ENCODE data around the gene MED16. TPM values are rescaled to one million over a fixed set of nuclear protein-coding genes. Genes with fewer than 3 reads are reported as not detected.
A peak's percentile ranks its signal among the peaks of the same experiment; 100 is the strongest.

The MED16 gene
- total RNA-seq, 1 experiment from 2014 or later: 83.1 TPM

GRCh38 chr19:844546-844971, 48.4 kb downstream of the MED16 start:
- Histone ChIP-seq H3K23me2 (ENCODE audit: insufficient read length, low read depth, low read length, poor library complexity, severe bottlenecking) (peaks cover 2% of the 10 kb centered on the region), H2BK20ac (ENCODE audit: low read depth, low read length, poor library complexity, severe bottlenecking) (no peak overlapping the region), H2BK12ac (ENCODE audit: insufficient read length, low read depth, low read length) (no peak overlapping the region), H3K9me3 (ENCODE audit: control insufficient read depth, low read depth, low read length) (no peaks in the 10 kb centered on the region), H3K23ac (ENCODE audit: insufficient read length, low read depth, low read length) (no peak overlapping the region), H4K8ac (replicated peaks; ENCODE audit: insufficient read length, low read depth, low read length) (no peak overlapping the region), H2AFZ (ENCODE audit: low read length) (no peak overlapping the region), H3K4ac (ENCODE audit: low read depth, low read length) (no peak overlapping the region), H3K56ac (ENCODE audit: insufficient read length, low read depth, low read length) (no peak overlapping the region), H4K91ac (ENCODE audit: insufficient read length, low read depth, low read length) (no peak overlapping the region), H3K4me1 (ENCODE audit: insufficient read depth, low read length) (no peaks in the 10 kb centered on the region), H4K5ac (ENCODE audit: insufficient read length, low read depth, low read length) (no peak overlapping the region), H4K20me1 (ENCODE audit: control insufficient read depth, insufficient read depth, insufficient read length) (no peaks in the 10 kb centered on the region), H3K27ac (ENCODE audit: insufficient read length, low read depth, low read length) (no peak overlapping the region), H3T11ph (ENCODE audit: low read length) (no peak overlapping the region), H2BK120ac (ENCODE audit: low read depth, low read length, poor library complexity, severe bottlenecking) (no peak overlapping the region), H3K9ac (ENCODE audit: extremely low read depth, insufficient read length, low read length) (no peak overlapping the region), H2AK5ac (ENCODE audit: insufficient read length, low read length) (no peak overlapping the region), H3K79me1 (ENCODE audit: insufficient read depth, low read depth, low read length, poor library complexity, severe bottlenecking) (no peaks in the 10 kb centered on the region), H3K18ac (ENCODE audit: insufficient read length, low read depth, low read length) (no peak overlapping the region), H3K4me2 (ENCODE audit: insufficient read depth, insufficient read length, low read length) (no peak overlapping the region), H2BK15ac (ENCODE audit: low read depth, low read length) (no peak overlapping the region), H3K79me2 (ENCODE audit: insufficient read depth, low read length) (no peaks in the 10 kb centered on the region), H2BK5ac (ENCODE audit: insufficient read length, low read length) (no peak overlapping the region), H3K27me3 (ENCODE audit: insufficient read depth, low read length) (peaks cover 3% of the 10 kb centered on the region; the same call in 1 of the 2 replicates), H3K14ac (ENCODE audit: insufficient read depth, low read length) (no peak overlapping the region)
- H3K27me3 Mint-ChIP-seq (ENCODE audit: low read depth): peaks cover 60% of the 10 kb centered on the region
- H3K27ac Mint-ChIP-seq: no peak overlapping the region
- H3K36me3 Mint-ChIP-seq (ENCODE audit: insufficient read depth in 1 of 3, low read depth in 3 of 3): no peaks in the 10 kb centered on the region; a peak in 1 of 7 replicates
- DNase-seq: no peak
- peaks cover 0 to 4% of the 10 kb centered on the region in 2 experiments; a peak in 2 of 5 replicates for H3K9me3 Mint-ChIP-seq
- H3K4me1 Mint-ChIP-seq: peaks cover 2 to 11% of the 10 kb centered on the region in 2 experiments; a peak in 2 of 4 replicates
- H3K4me3 Mint-ChIP-seq: peak overlapping the region; percentile 23 to 77; a peak in 4 of 5 replicates
- no peak for TF ChIP-seq CTCF (conservative IDR thresholded peaks at IDR 0.05)
- no CpG with 5 or more reads among the region's 11 CpGs for WGBS (ENCODE audit: extremely low coverage, insufficient read length, low lambda C conversion rate)

Measured in H9 (cell line).